GM19193 (cell line): ENCODE results near the gene ANO1.

Source experiments
- POLR2A ChIP-seq: IDR thresholded peaks from 4 replicates; pipeline ENCODE4 v1.6.1; 2011; ENCODE audit not compliant: insufficient read depth, insufficient read length; ENCODE audit errors: extremely low read depth

The ANO1 gene

DNA sequence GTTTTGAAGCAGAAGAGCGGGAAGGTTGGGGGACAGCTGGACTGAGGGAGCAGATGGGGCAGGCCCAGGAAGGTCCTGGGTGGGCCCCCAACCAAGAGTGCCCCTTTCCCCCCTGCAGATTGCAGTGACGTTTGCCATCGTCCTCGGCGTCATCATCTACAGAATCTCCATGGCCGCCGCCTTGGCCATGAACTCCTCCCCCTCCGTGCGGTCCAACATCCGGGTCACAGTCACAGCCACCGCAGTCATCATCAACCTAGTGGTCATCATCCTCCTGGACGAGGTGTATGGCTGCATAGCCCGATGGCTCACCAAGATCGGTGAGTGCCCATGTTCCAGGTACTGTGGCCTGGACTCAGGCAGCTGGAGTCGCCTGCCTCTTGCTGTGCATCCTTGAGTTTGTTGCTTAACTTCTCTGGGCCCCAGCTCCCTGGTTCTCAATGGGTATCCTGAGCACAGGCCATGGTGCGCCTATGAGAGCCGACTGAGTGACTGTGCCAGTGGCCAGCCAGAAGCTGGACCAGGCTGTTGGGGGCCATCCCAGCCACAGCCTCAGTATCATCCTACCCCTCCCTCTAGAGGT is 83.0 kb downstream of the ANO1 start:
- TF ChIP-seq POLR2A, result no peak

DNA sequence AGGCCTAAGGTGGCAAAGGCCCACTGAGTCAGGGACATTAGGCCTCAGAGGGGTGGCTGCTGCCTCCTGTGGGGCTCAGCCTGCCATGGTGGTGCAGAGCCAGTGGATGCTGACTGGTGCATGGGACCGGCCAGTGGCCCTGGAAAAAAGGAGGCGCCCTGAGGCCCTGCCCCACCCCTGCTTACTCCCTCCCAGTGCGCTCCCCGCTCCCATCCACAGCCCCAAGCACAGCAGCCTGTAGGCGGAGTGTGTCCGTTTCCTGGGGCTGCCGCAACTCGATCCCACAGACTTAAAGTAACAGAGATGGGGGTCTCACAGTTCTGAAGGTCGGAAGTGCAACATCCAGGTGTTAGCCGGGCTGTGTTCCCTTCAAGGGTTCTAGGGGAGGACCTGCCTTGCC is 86.6 kb downstream of the ANO1 start:
- no peak for TF ChIP-seq POLR2A

DNA sequence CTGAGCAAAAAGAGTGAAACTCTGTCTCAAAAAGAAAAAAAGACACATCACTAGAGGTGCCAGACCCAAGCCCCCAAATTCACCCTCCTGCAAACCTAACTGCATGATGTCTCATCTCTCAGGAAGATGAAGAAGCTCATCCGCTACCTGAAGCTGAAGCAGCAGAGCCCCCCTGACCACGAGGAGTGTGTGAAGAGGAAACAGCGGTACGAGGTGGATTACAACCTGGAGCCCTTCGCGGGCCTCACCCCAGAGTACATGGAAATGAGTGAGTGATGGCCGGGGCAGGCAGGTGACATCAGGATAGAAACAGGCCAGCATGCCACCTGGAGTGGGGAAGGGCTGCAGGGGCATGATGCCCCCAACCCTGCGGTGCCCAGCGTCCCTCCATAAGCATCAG is 89.0 kb downstream of the ANO1 start:
- no peak for TF ChIP-seq POLR2A

GRCh38 chr11:70167723-70168404 is 89.7 kb downstream of the ANO1 start:
- no peak for TF ChIP-seq POLR2A

GRCh38 chr11:70168405-70168754 is 90.3 kb downstream of the ANO1 start:
- TF ChIP-seq POLR2A, result no peak

- TF ChIP-seq POLR2A, result no peak
Observed at GRCh38 chr11:70169127-70169526, 91.0 kb downstream of the ANO1 start.

GRCh38 chr11:70169632-70170031 is 91.5 kb downstream of the ANO1 start:
- no peak for TF ChIP-seq POLR2A

DNA sequence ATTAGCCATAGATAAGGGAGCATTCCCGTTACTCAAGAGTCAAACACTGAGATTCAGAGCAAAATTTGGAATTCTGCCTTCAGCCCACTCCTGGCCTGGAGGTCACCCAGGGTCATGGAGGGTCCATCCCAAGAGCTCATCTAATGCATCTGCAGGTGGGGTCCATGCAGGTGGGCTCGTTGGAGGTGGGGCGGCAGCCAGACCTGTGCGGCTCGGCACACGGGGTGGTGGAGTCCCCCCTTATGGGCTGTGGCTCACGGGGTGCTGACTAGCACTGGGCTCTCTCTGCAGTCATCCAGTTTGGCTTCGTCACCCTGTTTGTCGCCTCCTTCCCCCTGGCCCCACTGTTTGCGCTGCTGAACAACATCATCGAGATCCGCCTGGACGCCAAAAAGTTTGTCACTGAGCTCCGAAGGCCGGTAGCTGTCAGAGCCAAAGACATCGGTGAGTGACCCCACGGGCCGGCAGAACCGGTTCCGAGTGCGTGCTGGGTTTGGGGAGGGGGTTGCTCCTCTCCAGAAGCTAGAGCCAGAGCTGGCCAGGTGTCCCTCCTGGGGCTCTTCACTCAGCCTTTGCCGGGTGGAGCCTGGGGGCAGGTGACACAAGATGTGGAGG is 92.6 kb downstream of the ANO1 start:
- no peak for TF ChIP-seq POLR2A

GRCh38 chr11:70173018-70173417 is 94.9 kb downstream of the ANO1 start:
- TF ChIP-seq POLR2A, result no peak

GRCh38 chr11:70174547-70175235 is 96.6 kb downstream of the ANO1 start:
- TF ChIP-seq POLR2A, result no peak

GRCh38 chr11:70175236-70175698 is 97.2 kb downstream of the ANO1 start:
- no peak for TF ChIP-seq POLR2A

DNA sequence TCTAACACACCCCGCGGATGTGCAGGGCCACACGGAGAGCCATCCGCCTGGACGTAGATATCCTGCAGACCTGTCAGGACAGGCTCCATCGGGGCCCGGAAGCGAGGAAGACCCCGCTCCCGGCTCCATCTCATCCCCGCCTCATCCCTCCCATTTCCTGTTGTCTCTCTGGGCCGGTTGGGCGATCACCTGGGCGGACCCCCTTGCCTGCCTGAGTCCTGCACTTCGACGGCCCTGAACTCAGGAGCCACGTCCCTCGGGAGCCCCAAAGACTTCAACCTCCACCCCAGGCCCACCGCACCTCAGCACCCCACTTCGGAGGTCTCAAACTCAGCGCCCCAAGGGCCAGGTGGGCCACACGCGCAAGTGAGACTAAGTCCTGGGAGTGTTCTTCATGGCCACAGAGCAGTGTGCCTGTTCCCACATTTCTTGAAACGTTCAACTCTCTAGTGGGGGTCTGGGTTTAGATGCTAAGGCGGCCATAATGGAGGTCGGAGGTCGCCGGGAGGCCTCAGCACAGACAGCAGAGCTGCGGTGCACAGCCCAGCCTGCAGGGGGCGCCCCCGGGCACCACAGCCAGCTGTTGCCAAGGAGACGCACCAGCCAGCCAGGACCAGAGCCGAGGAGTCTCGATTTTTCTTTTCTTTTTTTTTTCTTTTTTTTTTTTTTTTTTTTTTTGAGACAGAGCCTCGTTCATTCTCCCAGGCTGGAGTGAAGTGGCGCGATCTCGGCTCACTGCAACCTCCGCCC is 99.0 kb downstream of the ANO1 start:
- no peak for TF ChIP-seq POLR2A

DNA sequence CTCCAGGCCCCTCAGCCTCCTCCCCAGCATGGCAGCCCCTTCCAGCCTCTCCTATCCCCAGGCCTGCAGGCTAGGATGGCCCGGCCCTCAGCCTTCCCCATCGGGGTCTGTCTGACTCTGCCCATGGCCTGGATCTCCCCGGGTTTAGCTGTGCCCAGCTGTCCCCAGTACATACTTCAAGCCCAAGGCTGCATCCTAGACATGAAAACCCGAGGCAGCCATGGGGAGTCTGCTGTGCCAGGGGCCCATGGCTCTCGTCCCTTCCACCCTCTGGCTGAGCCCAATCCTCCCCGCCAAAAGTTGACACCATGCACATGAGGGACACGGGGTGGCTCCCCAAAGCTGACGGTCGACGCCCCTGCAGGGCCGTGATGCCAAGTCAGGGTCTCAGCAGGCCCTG is 102.8 kb downstream of the ANO1 start:
- no peak for TF ChIP-seq POLR2A

DNA sequence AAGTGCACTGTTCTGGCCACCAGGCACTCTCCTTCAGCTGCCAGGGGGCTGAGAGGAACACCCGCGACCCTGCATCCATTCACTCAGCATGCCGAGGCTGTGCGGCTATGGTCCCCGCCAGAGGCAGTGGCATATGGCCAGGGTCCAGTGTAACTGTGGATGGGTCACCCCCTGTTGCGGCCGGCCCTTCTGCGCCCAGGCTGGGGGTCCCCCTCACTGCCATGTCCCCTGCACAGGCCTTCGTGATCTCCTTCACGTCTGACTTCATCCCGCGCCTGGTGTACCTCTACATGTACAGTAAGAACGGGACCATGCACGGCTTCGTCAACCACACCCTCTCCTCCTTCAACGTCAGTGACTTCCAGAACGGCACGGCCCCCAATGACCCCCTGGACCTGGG is 104.1 kb downstream of the ANO1 start:
- no peak for TF ChIP-seq POLR2A

DNA sequence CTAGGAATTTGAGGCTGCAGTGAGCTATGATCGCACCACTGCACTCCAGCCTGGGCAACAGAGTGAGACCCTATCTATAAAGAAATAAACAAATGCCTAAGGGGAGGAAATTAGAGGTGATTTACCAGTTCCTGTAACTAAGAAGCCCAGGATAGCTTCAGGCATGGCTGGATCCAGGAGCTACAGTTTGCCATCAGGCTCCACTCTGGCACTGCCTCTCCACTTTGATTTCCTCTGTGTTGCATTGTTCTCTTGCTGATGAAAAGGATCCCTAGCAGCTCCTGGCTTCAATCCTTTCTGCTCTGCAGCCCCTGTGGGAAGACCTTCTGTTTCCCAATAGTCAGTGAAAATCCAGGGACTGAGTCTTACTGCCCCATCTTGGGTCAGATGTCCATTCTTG is 104.9 kb downstream of the ANO1 start:
- no peak for TF ChIP-seq POLR2A
